HG03064 (cell line): ENCODE measurements around the gene BNC2.

Source experiments
- ATAC-seq: cut with Tn5 transposase; IDR thresholded peaks from one replicate; pipeline ENCODE4 v1.9.1; 2021; ENCODE audit warnings: low read depth; ENCODE audit not compliant: unreplicated experiment

The BNC2 gene

GRCh38 chr9:16431666-16432392, 438.6 kb downstream of the BNC2 start:
- ATAC-seq: no peak

- ATAC-seq: no peak
Observed at GRCh38 chr9:16429671-16430070, 440.8 kb downstream of the BNC2 start.

- no peak for ATAC-seq
Observed at GRCh38 chr9:16427873-16428427, 442.5 kb downstream of the BNC2 start.

- no peak for ATAC-seq
Observed at GRCh38 chr9:16426716-16427115, 443.8 kb downstream of the BNC2 start.

- no peak for ATAC-seq
Observed at GRCh38 chr9:16425562-16426231, 444.8 kb downstream of the BNC2 start.

- ATAC-seq: no peak
Observed at GRCh38 chr9:16422114-16422513, 448.4 kb downstream of the BNC2 start.

- ATAC-seq: no peak
Observed at GRCh38 chr9:16421532-16421931, 448.9 kb downstream of the BNC2 start.

- ATAC-seq: no peak
Observed at GRCh38 chr9:16419124-16419523, 451.3 kb downstream of the BNC2 start.

- ATAC-seq: no peak
Observed at GRCh38 chr9:16418721-16419120, 451.7 kb downstream of the BNC2 start.

GRCh38 chr9:16417749-16418148, 452.7 kb downstream of the BNC2 start:
- ATAC-seq: no peak

- ATAC-seq: no peak
Observed at GRCh38 chr9:16417161-16417560, 453.3 kb downstream of the BNC2 start.

- no peak for ATAC-seq
Observed at GRCh38 chr9:16414451-16414850, 456.0 kb downstream of the BNC2 start.

GRCh38 chr9:16413509-16414016, 456.9 kb downstream of the BNC2 start:
- no peak for ATAC-seq

- ATAC-seq: no peak
Observed at GRCh38 chr9:16412740-16413139, 457.7 kb downstream of the BNC2 start.

GRCh38 chr9:16411311-16411710, 459.2 kb downstream of the BNC2 start:
- ATAC-seq: no peak

- ATAC-seq: no peak
Observed at GRCh38 chr9:16410601-16411280, 459.7 kb downstream of the BNC2 start.

GRCh38 chr9:16407617-16408016, 462.9 kb downstream of the BNC2 start:
- no peak for ATAC-seq

GRCh38 chr9:16406526-16407225, 463.8 kb downstream of the BNC2 start:
- ATAC-seq: no peak

- no peak for ATAC-seq
Observed at GRCh38 chr9:16405421-16405820, 465.0 kb downstream of the BNC2 start.

- no peak for ATAC-seq
Observed at GRCh38 chr9:16401701-16402100, 468.8 kb downstream of the BNC2 start.

GRCh38 chr9:16398691-16399090, 471.8 kb downstream of the BNC2 start:
- ATAC-seq: no peak
